Endothelial cell (in vitro differentiated cells): ENCODE measurements around the gene ABAT. TPM values are rescaled to one million over a fixed set of nuclear protein-coding genes. Genes with fewer than 3 reads are reported as not detected.

ENCODE experiments used
- DNase-seq: peaks from one replicate; pipeline ENCODE4 v3.0.0; 2021; ENCODE audit warnings: low spot score
- H3K27ac Mint-ChIP-seq: one replicate; pipeline ENCODE4 v1.8.0; 2021; ENCODE audit warnings: mixed read lengths, inconsistent platforms; ENCODE audit not compliant: unreplicated experiment
- H3K27me3 Mint-ChIP-seq: one replicate; pipeline ENCODE4 v1.8.0; 2021; ENCODE audit warnings: mild to moderate bottlenecking, moderate library complexity, mixed read lengths, inconsistent platforms; ENCODE audit not compliant: unreplicated experiment
- H3K36me3 Mint-ChIP-seq: one replicate; pipeline ENCODE4 v1.8.0; 2021; ENCODE audit warnings: mild to moderate bottlenecking, low read depth, mixed read lengths, inconsistent platforms; ENCODE audit not compliant: unreplicated experiment
- H3K4me1 Mint-ChIP-seq: one replicate; pipeline ENCODE4 v1.8.0; 2021; ENCODE audit warnings: mild to moderate bottlenecking, mixed read lengths, inconsistent platforms; ENCODE audit not compliant: unreplicated experiment
- H3K4me3 Mint-ChIP-seq: one replicate; pipeline ENCODE4 v1.8.0; 2021; ENCODE audit warnings: mild to moderate bottlenecking, mixed read lengths, inconsistent platforms; ENCODE audit not compliant: unreplicated experiment
- H3K9me3 Mint-ChIP-seq: one replicate; pipeline ENCODE4 v1.8.0; 2021; ENCODE audit warnings: mixed read lengths, inconsistent platforms; ENCODE audit not compliant: unreplicated experiment
- total RNA-seq: library from RNA; stranded (reverse); fragmentation: NEBNext Ultra II Directional; extraction: Animal tissue kit (Norgen Biotek cat#: 25700); gene quantifications from one replicate; pipeline ENCODE4 v1.2.1, GENCODE V29; 2021; ENCODE audit not compliant: unreplicated experiment
- TF ChIP-seq, protein P1 (sequence below): fragments of 200-600 bp; sonication (generic); IDR thresholded peaks from one replicate; pipeline ENCODE4 v1.5.0; 2021; ENCODE audit warnings: antibody characterized with exemption; ENCODE audit not compliant: unreplicated experiment

Gene ABAT
- total RNA-seq, 1 donor from 2014 or later: 1.6 TPM

DNA sequence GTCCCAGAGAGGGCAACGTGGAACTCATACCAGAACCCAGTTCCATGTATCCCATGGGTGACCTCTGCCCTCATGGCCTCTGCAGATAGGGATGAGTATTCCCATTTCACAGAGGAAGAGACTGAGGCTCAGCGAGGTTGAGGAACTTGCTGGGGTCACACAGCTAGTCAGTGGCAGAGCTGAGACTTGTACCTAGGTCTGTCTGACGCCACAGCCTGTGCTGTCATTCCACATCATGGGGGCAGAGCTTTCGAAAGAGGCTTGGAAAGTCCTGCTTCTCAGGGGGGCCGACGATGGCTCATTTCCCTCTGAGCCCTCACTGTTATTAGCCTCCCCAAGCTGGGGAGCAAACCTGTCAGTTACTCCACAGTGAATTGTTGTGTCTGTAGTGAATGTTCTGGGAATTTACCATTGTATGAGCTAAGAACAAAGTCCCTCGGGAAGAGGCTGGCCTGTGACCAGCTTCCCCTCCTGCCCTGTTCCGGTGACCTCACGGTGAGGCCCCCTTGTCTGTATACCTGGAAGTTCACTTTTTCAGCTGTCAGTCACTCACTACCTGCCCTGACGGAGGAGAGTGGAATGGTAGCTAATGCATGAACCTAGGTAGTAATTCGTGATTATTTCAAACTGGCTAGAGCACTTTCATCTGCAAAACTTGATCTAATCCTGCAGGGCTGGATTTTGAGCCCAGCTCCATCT, 44.0 kb upstream of the ABAT start:
- H3K9me3 Mint-ChIP-seq: no peaks in the 10 kb centered on the region
- peaks cover 32% of the 10 kb centered on the region for H3K36me3 Mint-ChIP-seq
- H3K27me3 Mint-ChIP-seq: no peaks in the 10 kb centered on the region
- no peak overlapping the region for H3K27ac Mint-ChIP-seq
- peaks cover 7% of the 10 kb centered on the region for H3K4me1 Mint-ChIP-seq
- H3K4me3 Mint-ChIP-seq: no peak overlapping the region
- DNase-seq: no peak
- TF ChIP-seq, protein P1, sequence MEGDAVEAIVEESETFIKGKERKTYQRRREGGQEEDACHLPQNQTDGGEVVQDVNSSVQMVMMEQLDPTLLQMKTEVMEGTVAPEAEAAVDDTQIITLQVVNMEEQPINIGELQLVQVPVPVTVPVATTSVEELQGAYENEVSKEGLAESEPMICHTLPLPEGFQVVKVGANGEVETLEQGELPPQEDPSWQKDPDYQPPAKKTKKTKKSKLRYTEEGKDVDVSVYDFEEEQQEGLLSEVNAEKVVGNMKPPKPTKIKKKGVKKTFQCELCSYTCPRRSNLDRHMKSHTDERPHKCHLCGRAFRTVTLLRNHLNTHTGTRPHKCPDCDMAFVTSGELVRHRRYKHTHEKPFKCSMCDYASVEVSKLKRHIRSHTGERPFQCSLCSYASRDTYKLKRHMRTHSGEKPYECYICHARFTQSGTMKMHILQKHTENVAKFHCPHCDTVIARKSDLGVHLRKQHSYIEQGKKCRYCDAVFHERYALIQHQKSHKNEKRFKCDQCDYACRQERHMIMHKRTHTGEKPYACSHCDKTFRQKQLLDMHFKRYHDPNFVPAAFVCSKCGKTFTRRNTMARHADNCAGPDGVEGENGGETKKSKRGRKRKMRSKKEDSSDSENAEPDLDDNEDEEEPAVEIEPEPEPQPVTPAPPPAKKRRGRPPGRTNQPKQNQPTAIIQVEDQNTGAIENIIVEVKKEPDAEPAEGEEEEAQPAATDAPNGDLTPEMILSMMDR: no peak

DNA sequence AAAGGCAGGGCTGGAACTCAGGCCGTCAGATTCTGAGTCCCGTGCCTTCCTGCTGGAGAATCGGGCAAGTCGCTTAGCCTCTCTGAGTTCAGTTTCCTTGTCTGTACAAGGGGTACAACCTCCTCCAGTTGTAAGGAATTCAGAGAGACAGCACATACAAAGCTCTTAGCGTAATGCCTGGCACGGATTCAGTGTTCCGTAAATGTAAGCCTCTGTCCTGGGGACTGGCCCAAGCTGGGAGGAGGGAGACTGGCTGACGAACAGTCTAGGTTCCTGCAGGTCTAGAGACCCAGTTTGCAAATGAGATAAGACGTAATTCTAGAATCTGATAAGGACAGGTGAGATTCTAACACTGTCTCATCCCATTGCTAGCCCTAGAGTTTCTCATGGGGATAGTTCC, 43.0 kb upstream of the ABAT start:
- TF ChIP-seq, protein P1: no peak
- H3K27ac Mint-ChIP-seq: no peak overlapping the region
- no peaks in the 10 kb centered on the region for H3K27me3 Mint-ChIP-seq
- H3K9me3 Mint-ChIP-seq: no peaks in the 10 kb centered on the region
- peaks cover 33% of the 10 kb centered on the region for H3K36me3 Mint-ChIP-seq
- no peak for DNase-seq
- no peak overlapping the region for H3K4me3 Mint-ChIP-seq
- peaks cover 7% of the 10 kb centered on the region for H3K4me1 Mint-ChIP-seq

DNA sequence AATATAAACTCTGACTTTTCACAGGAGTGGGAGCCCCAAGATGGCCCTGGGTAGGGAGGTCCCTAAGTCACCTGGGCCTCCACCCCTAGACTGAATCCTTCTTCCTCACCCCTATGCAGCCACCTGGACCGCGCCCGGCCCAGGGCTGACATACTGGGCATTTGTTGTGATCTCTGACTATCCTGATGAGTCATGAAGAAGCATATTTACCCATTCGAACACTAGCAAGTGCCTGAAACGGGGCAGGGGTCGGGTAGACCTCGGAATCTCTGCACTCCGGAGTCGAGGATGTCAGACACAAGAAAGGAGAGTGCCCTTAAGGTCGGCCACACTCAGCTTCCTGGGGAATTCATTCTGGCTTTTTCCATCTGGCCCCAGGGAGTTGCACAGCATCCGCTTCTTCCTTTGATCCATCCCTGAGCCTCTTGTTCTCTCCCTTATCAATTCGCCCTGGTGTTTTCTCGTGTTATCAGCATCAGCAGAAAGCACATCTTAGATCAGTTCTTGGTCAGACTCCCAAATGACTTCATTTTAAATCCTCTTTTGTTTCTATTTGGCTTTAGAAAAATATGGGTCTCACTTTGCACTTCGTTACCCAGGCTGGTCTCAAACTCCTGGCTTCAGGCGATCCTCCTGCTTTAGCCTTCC, 42.5 kb upstream of the ABAT start:
- peaks cover 7% of the 10 kb centered on the region for H3K4me1 Mint-ChIP-seq
- TF ChIP-seq, protein P1: no peak
- no peak overlapping the region for H3K4me3 Mint-ChIP-seq
- H3K27me3 Mint-ChIP-seq: no peaks in the 10 kb centered on the region
- peaks cover 34% of the 10 kb centered on the region for H3K36me3 Mint-ChIP-seq
- DNase-seq: no peak
- no peaks in the 10 kb centered on the region for H3K9me3 Mint-ChIP-seq
- no peak overlapping the region for H3K27ac Mint-ChIP-seq

DNA sequence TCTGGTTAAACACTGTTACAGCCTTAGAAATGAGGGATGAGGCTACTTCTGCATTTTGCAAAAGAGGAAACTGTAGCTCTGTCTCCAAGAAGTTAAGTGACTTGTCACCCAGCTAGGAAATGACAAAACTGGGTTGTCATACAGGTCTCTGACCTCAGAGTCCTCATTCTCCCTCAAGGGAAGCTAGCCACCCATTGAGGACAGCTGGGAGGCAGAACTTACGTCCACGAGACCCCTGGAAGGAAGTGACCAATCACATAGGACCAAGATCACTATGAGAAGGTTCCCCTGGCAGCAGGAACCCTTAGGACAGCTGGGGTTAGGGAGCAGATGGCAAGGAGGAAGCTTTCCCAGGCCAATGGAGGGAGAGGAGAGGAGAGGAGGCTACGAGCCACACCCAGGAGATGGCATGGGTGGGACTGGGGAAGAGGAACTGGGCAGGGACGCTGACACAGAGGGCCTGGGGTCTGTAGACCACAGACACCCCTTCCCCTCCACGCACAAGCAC, 41.7 kb upstream of the ABAT start:
- TF ChIP-seq, protein P1: no peak
- no peak for DNase-seq
- peaks cover 26% of the 10 kb centered on the region for H3K36me3 Mint-ChIP-seq
- H3K9me3 Mint-ChIP-seq: no peaks in the 10 kb centered on the region
- no peaks in the 10 kb centered on the region for H3K27me3 Mint-ChIP-seq
- peaks cover 7% of the 10 kb centered on the region for H3K4me1 Mint-ChIP-seq
- H3K4me3 Mint-ChIP-seq: no peak overlapping the region
- no peak overlapping the region for H3K27ac Mint-ChIP-seq
